ENCODE data around the gene COL8A2.

COL8A2 gene

DNA sequence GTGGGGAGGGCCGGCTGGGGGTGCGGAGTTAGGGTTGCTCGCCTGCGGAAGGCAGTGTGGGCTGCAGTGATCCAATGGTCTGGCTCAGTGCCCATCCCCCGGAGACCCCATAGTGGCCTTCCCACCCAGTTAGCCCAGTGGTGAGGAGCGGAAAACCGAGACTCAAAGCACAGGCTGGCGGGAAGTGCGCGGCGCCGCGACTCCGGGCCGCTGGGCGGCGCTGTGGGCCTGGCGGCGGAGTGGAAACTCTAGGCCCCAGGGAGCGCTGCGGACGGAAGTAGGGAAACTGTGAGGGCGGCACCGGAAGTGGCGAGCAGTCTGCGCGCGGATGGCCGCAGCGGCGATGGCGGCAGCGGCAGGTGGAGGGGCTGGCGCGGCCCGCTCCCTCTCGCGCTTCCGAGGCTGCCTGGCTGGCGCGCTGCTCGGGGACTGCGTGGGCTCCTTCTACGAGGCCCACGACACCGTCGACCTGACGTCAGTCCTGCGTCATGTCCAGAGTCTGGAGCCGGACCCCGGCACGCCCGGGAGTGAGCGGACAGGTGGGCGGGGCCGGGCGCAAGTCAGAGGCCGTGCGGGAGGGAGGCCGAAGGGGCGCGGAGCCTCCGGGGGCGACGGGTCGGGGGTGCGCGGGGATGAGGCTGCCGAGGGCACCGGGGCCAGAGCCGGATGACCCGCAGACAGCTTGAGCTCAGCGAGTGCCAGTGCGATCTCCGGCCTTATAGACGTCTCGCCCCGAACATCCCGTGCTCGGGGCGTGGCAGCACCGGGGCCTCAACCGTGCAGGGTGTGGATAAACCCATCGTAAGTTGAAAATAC is 36.2 kb downstream of the COL8A2 start, which contains the start of gene ADPRS:
ADPRS (plus strand) TSS at position 316 of the 816 bp plus-strand sequence; CDS start at position 329, 13 bp downstream.
- peak; percentile 94 to 95 for DNase-seq

GRCh38 chr1:36088265-36088576 is 36.8 kb downstream of the COL8A2 start:
- no peak for DNase-seq

DNA sequence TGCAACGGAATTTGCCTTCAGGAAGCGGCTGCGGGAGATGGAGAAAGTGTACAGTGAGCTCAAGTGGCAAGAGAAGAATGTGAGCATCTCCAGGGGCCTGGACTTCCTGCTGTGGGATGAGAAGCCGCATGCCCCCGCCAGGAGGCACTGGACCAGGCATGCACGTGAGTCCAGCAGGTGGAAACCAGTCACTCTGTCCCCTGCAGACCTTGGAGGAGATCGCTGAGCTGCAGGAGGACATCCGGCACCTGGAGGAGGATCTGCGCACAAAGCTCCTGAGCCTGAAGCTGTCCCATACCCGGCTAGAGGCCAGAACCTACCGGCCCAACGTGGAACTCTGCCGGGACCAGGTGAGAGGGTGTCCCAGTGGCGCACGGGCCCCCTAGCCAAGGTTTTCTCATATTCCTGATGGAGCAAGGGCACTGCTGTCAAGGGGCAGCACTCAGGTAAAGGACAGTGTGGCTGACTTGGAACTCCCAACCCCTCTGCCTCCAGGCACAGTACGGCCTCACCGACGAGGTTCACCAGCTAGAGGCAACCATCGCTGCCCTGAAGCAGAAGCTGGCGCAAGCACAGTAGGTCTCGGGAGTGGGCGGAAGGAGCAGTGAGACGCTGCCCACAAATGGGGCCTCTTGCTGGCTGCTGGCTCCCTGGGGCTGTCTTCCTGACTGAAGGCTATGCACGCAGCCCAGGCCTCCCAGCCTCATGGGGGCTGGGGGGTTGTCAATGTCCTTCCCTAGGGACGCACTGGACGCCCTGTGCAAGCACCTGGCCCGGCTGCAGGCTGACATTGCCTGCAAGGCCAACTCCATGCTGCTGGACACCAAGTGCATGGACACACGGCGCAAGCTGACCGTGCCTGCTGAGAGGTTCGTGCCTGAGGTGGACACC is 37.5 kb downstream of the COL8A2 start:
- peak; percentile 16 to 17 for DNase-seq

DNA sequence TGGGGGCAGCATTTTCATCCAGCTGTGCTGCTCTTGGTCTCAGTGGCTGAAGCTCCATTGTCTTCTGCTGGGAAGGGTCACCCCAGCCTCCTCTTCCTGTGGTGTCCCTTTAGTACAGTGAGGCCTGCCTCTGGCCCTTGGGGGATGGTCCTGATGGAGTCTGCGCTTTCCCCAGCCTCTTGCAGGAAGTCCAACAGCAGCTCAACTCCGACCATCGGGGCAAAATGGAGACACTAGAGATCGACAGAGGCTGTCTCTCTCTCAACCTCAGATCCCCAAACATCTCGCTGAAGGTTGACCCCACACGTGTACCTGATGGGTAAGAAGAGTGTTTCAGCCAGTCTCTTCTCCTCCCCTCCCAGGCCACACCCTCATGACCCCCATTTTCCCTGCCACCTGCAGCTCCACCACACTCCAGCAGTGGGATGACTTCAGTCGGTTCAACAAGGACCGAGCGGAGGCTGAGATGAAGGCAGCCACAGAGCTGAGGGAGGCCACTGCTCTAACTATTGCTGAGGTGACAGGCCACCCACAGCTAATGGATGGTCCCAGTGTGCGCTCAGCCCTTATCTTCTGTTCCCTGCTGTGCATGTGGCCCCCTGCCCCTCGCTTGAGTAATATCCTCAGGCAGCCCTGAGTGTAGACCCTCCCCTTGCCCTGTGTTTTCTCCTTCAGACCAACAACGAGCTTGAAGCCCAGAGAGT is 38.3 kb downstream of the COL8A2 start:
- peak; percentile 14 to 16 for DNase-seq

DNA sequence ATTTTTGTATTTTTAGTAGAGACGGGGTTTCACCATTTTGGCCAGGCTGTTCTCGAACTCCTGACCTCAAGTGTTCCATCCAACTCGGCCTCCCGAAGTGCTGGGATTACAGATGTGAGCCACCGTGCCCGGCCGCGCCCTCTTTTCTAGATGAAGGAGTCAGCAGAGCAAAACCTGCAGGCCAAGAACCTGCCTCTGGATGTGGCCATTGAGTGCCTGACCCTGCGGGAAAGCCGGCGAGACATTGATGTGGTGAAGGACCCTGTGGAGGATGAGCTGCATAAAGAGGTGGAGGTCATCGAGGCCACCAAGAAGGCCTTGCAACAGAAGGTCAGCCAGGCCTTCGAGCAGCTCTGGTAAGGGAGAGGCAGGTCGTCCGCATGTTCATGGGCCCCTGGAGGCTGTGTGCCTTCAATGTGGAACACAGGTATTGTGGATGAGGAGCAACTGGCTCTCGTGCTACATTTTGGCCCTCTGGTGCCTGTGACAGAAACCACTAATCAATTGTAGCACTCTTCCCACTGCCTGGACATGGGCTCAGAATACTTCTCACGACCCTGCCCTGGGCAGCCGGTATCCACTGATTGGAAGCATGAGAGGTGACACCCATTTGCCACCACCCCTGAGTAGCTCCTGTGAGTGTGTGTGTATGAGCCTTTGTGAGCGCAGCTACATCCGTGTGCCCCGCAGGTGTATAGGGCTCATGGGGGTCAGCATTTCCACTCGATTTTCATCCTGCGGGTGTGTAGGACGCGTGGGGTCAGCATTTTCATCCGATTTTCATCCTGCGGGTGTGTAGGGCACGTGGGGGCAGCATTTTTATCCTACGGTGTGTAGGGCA is 39.1 kb downstream of the COL8A2 start:
- DNase-seq, result peak; percentile 12

GRCh38 chr1:36085126-36085525 is 39.9 kb downstream of the COL8A2 start:
- peak; percentile 14 to 15 for DNase-seq

DNA sequence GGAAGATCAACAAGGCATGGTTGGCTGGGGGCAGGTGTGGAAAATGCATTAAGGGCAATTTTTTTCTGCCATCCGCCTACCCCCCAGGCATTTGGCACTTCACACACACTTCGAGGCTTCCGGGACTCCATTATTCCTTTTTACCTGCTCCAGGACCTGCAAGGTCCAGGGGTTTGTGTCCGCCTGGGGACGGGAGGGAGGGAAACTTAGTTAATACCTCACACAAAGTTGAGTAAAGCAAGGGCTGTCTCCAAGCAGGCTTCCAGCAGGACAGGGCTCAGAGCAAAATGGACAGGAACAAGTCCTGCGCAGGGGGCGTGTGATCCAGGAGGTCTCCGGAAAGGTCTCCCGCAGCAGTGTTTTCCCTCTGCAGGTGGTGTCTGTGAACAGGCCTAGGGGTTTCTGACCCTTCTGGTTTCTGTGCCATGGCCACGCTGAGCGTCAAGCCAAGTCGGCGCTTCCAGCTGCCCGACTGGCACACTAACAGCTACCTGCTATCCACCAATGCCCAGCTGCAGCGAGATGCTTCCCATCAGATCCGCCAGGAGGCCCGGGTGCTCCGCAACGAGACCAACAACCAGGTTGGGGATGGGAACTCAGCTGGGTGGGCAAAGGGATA is 40.4 kb downstream of the COL8A2 start:
- peak in 1 of 2 experiments; percentile 13 for DNase-seq

DNA sequence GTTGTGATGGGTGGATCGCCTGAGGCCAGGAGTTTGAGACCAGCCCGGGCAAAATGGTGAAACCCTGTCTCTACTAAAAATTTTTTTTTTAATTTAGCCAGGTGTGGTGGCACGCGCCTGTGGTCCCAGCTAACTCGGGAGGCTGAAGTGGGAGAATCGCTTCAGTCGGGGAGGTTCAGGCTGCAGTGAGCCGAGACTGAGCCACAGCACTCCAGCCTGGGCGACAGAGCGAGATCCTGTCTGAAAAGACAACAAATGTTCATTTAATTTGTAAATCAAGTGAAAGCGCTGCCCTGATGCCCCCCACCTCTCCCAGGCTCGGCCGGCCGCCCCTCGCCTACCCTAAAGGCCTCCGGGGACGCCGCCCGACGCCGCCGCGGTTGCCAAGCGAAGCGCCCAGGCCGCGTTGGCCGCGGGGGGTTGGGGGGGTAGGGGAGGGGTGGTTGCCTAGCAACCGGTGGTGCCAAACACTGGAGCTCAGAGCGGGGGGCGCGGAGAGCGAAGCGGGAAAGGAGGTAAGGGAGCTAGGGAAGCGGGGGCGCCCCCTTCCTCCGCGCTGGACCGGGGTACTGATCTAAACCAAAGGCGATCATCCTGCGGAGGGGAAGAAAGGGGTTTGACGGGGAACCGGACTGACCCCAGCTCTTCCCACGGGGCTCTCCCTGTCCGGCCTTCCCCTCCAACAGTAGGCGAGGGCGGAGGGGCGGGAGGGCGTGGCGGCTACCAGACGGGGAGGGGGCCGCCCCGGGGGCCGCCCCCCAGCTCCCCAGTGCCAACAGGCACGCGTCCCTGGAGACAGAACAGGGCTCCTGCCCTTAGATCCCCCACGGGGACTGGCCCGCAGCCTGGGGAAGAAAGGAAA is 41.2 kb downstream of the COL8A2 start, which contains the start of gene TEKT2:
TEKT2 (plus strand) TSS at position 460 of the 862 bp plus-strand sequence. CDS start 828 bp downstream, outside the sequence.
- DNase-seq, result peak in 1 of 2 experiments; percentile 21

DNA sequence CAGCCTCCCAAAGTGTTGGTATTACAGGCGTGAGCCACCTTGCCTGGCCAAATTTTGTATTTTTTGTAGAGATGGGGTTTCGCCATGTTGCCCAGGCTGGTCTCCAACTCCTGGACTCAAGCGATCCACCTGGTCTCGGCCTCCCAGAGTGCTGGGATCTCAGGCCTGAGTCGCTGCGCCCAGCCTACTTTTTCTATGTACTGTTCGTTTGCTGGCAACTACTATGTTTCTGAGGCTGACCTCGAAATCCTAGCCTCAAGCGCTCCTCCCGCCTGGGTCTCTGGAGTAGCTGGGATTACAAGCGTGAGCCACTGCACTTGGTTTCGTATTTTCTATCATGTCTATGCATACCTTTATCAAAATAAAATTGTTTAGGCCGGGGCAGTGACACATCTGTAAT is 41.8 kb downstream of the COL8A2 start:
- peak in 1 of 2 experiments; percentile 12 for DNase-seq

DNA sequence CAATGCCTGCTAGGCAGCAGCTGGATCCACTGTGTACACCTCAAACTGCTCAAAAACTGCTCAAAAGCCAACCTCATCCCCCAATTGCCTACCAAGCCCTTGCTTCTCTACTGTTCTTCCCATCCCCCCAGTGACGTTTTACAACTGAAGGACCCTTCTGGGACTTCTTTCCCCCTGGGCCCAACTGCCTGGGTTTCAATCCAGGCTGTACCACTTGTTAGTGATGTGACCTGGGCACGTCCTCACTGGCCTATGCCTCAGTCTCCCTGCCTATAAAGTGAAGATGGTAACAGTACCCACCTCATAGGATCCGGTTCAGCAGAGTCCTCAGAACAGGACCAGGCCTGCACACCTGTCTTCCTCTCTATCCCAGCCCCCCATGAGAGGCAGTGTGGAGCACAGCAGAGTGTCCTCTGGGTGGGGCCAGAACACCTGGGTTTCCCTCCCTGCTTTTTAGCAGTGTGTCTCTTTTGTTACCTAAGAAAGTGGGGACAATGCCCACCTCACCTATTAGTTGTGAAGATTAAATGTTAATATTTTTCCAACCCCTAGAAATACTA is 43.0 kb downstream of the COL8A2 start:
- DNase-seq, result no peak

DNA sequence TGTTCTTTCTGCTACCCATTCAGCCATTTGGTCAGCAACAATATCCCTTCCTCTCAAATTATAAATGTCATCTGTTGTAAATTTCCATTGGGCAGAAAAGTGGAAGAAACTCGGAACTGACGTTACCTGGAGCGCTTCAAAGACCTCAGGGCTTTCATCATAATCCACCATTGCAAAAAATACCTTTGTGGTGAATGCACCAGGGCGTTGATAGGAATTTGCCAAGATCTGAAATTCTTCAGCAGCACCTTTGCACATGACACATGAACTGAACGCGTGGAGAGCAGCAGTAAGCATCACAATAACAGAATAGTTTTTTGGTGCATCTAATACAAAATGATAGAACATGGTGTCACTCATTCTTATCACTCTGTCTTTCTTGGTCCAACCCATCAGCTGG is 44.2 kb downstream of the COL8A2 start:
- DNase-seq, result no peak

DNA sequence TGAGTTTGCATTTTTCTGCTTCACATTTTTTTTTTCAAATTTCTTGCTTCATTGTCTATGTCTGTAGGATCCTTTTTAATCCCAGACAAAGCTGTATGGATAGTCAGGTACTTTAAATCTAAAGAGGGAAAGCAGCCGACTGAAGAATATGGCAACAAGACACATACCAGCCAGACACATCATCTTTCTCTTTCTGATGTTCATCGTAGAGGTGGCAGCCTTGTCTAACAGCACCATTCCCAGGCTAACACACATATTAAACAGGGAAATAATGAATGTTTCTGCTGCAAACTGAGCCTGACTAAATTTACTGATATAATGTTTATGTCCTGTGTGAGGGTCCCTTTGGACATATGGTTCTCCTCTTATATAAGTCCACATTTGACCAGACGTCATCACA is 44.8 kb downstream of the COL8A2 start:
- DNase-seq, result no peak

DNA sequence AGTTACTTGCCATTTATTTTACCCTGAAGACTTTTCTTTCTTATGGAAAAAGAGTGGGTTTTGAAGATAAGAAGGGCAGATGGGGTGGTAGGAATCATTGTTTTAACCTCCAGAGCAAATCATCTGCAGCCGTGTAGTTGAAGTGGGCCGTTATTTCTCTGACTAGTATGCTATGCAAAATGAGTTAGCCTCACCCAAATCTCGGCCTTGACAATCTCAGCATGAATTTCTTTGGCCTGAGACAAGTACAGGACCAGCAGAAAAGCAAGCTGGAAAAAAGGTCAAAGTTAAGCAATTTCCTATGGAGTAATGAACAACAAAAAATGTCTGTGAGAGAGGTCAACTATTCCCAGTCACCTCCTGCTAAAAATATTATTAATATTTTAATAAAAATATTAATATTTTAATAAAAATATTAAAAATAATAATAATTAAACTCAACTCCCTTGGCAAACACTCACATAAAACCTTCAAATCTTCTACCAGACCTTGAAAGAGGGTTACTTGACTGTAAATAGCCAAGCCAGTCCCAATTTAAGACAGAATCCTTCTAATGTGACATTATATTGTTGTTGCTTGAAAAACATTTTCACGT is 47.9 kb downstream of the COL8A2 start:
- no peak for DNase-seq

DNA sequence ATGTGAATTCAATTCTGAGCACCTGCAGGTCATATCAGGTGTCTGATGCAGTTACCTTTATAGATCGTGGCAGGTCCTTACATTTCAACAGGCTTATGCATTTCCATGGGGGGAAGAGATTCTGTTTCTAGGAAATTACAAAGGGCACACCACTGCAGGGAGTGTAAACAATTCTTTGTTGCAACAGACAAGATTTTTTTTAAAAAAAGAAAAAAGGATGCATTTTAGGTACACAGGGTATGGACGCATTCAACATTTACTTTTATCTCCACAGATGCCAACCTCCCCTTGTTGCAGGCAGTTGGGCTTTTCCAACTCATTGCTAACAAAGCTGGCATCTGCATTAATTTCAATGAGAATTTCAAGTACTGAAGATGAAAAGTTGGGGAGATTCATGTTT is 54.7 kb downstream of the COL8A2 start:
- no peak for DNase-seq

DNA sequence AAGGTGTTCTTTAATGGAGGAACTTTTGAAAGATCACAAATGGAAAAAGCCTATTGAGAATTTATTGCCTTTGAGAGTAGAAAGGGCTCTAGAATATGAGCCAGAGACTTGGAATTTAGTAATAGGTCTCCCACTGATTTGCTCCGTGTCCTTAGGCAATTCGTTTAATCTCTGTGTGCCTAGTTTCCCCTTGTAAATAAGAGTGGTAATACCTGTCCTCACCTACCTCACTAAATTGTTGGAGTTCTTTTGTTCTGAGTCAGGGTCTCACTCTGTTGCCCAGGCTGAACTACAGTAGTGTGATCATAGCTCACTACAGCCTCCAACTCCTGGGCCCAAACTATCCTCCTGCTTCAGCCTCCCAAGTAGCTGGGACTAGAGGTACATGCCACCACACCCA is 56.2 kb downstream of the COL8A2 start:
- no peak for DNase-seq

- no peak for DNase-seq
Measured at GRCh38 chr1:36067871-36068270, 57.2 kb downstream of the COL8A2 start.

GRCh38 chr1:36062315-36062714 is 62.7 kb downstream of the COL8A2 start:
- no peak for DNase-seq

GRCh38 chr1:36055706-36056105 is 69.3 kb downstream of the COL8A2 start:
- no peak for DNase-seq

DNA sequence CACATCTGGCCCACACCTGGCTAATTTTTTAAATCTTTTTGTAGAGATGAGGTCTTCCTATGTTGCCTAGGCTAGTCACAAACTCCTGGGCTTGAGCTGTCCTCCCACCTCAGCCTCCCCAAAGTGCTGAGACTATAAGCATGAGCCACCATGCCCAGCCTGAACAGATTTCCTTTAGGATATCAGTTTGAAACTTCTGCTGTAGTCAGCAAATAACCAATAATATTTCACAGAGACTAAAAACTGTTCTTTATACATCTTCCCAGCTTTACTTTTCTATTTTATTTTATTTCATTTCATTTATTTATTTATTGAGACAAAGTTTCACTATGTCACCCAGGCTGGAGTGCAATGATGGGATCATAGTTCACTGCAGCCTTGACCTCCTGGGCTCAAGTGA is 71.0 kb downstream of the COL8A2 start:
- DNase-seq, result no peak

DNA sequence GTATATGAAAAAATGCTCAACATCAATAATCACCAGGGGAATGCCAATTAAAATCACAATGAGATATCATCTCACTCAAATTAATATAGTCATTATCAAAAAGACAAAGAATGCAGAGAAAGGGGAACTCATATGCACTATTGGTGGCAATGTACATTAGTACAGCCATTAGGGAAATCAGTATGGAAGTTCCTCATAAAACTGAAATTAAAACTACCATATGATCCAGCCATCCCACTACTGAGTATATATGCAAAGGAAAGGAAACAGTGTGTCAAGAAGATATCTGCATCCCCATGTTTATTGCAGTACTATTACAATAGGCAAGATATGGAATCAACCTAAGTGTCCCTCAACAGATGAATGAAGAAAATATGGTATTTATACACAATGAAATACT is 73.2 kb downstream of the COL8A2 start:
- no peak for DNase-seq

Measured in activated T-cell treated with anti-CD3 and anti-CD28 coated beads, Interleukin-2, amount 50 U/mL, for 48 hours (primary cell).